Measurements from ENCODE around the gene RRM2.

The RRM2 gene

DNA sequence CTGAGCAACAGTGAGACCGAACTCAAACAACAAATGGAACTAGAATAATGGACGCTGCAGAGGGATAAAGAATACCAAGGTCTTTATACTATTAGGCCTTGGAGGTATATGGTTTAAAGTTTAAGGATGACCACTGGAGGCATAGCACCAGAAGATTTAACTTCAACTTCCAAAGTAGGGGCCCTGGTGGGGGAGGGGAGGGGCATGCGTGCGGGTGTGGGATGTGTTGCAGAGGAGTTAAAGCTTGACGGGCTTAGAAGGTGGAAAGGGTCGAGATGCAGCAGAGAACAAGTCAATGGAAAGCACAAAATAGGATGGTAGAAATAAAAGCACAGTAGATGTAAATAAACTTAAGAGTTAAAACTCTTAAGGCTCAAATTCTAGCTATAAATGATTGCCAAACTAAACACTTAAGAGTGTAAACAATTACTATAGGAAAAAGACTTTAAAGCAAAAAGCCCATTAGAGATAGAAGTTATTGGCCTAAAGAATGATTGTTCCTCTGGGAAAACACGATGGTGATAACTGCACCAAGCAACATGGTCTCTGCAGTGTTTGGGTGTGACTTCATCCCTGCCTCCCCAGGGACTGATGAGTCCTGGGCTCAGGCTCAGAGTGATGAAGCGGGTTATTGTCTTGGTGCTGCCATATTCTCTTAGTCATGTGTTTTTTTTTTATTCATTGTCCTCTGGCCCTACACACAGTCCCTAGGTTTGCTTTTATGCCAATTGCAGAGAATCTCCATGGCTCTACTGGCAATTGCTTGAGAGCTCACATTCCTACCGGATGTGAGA is 13.0 kb downstream of the RRM2 start:
- TF ChIP-seq, protein P1, sequence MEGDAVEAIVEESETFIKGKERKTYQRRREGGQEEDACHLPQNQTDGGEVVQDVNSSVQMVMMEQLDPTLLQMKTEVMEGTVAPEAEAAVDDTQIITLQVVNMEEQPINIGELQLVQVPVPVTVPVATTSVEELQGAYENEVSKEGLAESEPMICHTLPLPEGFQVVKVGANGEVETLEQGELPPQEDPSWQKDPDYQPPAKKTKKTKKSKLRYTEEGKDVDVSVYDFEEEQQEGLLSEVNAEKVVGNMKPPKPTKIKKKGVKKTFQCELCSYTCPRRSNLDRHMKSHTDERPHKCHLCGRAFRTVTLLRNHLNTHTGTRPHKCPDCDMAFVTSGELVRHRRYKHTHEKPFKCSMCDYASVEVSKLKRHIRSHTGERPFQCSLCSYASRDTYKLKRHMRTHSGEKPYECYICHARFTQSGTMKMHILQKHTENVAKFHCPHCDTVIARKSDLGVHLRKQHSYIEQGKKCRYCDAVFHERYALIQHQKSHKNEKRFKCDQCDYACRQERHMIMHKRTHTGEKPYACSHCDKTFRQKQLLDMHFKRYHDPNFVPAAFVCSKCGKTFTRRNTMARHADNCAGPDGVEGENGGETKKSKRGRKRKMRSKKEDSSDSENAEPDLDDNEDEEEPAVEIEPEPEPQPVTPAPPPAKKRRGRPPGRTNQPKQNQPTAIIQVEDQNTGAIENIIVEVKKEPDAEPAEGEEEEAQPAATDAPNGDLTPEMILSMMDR (conservative IDR thresholded peaks at IDR 0.05; ENCODE audit: low read depth, low read length) = no peak
- Histone ChIP-seq H3K36me3 (ENCODE audit: insufficient read depth) (no peaks in the 10 kb centered on the region), H3K4me1 (ENCODE audit: low read depth, poor library complexity, severe bottlenecking) (no peaks in the 10 kb centered on the region), H3K27ac (no peak overlapping the region), H4K20me1 (ENCODE audit: insufficient read depth) (no peaks in the 10 kb centered on the region), H3K27me3 (ENCODE audit: insufficient read depth, low read depth) (no peaks in the 10 kb centered on the region), H2AFZ (ENCODE audit: low read depth) (no peak overlapping the region), H3K79me2 (ENCODE audit: insufficient read depth, low read depth) (no peaks in the 10 kb centered on the region; the same call in 1 of the 2 replicates), H3K4me2 (no peak overlapping the region), H3K4me3 (IDR thresholded peaks at IDR 0.05; ENCODE audit: insufficient read depth, low read depth, low read length) (no peak overlapping the region), H3K9ac (no peak overlapping the region)

DNA sequence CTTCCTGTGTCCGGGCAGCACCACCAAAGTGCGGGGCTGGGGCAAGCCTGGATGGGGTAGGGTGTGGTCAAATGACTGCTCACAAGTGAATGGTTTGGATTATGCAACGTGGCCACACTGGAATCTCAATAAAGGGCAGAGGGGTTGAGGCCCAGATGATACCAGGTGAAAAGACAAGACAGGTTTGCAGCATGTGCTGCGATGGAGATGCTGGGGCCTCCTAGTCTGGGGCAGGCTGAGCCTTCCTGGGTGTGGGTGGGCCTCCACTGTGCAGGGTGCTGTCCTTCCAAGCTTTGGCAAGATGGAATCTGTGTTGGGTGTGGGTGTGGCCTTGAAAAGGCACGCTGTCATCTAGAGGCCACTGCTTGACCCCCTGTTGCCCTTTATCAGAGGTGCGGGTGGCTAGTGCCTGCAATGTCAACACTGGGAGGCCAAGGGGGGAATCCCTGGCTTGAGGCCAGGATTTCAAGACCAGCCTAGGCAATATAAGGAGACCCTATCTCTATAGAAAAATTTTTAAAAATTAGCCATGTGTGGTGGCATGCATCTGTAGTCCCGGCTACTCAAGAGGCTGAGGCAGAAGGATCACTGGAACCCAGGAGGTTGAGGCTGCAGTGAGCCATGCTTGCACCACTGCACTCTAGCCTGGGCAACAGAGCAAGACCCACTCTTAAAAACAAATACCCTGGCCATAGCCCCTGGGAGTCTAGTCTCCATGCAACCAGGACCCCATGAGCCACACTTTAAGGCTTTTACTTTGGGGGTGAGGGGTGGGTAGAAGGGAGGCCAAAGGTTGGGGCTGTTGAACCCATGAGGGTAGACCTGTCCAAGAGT is 13.8 kb downstream of the RRM2 start:
- no peaks in the 10 kb centered on the region for H3K27me3 ChIP-seq (ENCODE audit: insufficient read depth, low read depth)
- TF ChIP-seq, protein P1 (conservative IDR thresholded peaks at IDR 0.05; ENCODE audit: low read depth, low read length) = no peak
- H3K9ac ChIP-seq = no peak overlapping the region
- H3K27ac ChIP-seq = no peak overlapping the region
- no peaks in the 10 kb centered on the region for H4K20me1 ChIP-seq (ENCODE audit: insufficient read depth)
- no peaks in the 10 kb centered on the region; the same call in 1 of the 2 replicates for H3K79me2 ChIP-seq (ENCODE audit: insufficient read depth, low read depth)
- H3K4me2 ChIP-seq = no peak overlapping the region
- no peak overlapping the region for H2AFZ ChIP-seq (ENCODE audit: low read depth)
- no peaks in the 10 kb centered on the region for H3K4me1 ChIP-seq (ENCODE audit: low read depth, poor library complexity, severe bottlenecking)
- H3K4me3 ChIP-seq (IDR thresholded peaks at IDR 0.05; ENCODE audit: insufficient read depth, low read depth, low read length) = no peak overlapping the region
- H3K36me3 ChIP-seq (ENCODE audit: insufficient read depth) = no peaks in the 10 kb centered on the region

DNA sequence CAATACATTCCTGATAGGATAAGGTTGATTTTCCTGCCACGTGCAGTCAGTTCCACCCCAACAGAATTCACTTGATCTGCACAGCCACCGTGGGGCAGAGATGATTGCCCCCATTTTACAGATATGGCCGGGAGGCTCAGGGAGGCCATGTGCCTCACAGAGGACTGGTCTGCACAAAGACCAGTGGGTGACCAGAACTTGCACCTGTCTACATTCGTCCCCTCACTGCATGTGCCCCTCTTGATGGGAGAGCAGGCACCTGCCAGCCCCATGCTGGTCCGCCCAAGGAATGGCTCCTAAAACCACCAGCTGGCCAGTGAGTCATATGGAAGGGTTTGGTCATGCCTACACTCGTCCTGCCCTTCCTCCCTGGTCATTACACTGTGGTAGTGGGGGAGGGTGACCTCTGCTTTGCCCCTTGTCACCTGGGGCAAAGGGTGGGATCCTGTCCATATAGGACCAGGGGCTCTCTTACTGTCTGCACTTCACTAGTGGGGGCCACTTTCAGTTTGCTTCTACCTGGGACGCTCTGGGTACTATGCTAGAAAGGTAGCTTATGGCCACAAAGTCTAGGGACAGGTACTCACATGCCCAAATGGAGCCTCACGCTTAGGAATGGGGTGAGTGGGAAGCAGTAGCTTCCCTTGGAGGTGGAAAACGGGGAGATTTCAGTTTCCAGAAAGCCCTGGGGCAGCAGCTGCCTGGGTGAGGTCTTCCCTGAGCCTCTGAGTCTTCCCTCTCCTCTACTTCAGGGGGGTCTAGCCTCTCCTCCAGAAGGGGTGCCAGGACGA is 14.7 kb downstream of the RRM2 start:
- Histone ChIP-seq H2AFZ (ENCODE audit: low read depth) (no peak overlapping the region), H3K4me1 (ENCODE audit: low read depth, poor library complexity, severe bottlenecking) (no peaks in the 10 kb centered on the region), H4K20me1 (ENCODE audit: insufficient read depth) (no peaks in the 10 kb centered on the region), H3K79me2 (ENCODE audit: insufficient read depth, low read depth) (no peaks in the 10 kb centered on the region; the same call in 1 of the 2 replicates), H3K4me2 (no peak overlapping the region), H3K4me3 (IDR thresholded peaks at IDR 0.05; ENCODE audit: insufficient read depth, low read depth, low read length) (no peak overlapping the region), H3K27me3 (ENCODE audit: insufficient read depth, low read depth) (no peaks in the 10 kb centered on the region), H3K36me3 (ENCODE audit: insufficient read depth) (no peaks in the 10 kb centered on the region), H3K27ac (no peak overlapping the region), H3K9ac (no peak overlapping the region)
- TF ChIP-seq, protein P1 (conservative IDR thresholded peaks at IDR 0.05; ENCODE audit: low read depth, low read length) = no peak

DNA sequence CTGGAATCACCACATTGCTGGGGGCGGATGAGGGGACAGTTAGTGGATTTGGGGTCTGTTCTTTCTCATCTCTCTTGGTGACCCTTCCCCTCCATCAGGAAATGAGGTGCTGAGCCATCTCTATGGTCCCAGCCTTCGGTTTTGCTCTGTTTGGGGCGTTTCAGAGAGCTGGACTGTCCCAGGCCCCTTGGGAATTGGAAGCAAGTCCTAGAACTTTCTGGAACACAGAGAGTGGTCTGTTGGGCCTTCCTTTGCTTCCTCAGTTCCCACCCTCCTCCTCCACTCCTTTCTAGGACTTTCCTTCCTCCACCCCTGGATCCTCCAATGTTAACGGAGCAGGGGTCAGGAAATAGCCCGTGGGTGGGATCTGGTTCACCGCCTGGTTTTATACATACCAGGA is 17.0 kb downstream of the RRM2 start:
- Histone ChIP-seq H2AFZ (ENCODE audit: low read depth) (no peak overlapping the region), H3K4me3 (IDR thresholded peaks at IDR 0.05; ENCODE audit: insufficient read depth, low read depth, low read length) (no peak overlapping the region), H3K4me1 (ENCODE audit: low read depth, poor library complexity, severe bottlenecking) (no peaks in the 10 kb centered on the region), H3K4me2 (no peak overlapping the region), H3K27me3 (ENCODE audit: insufficient read depth, low read depth) (no peaks in the 10 kb centered on the region), H3K27ac (no peak overlapping the region), H4K20me1 (ENCODE audit: insufficient read depth) (no peaks in the 10 kb centered on the region), H3K9ac (no peak overlapping the region), H3K79me2 (ENCODE audit: insufficient read depth, low read depth) (no peaks in the 10 kb centered on the region; the same call in 1 of the 2 replicates), H3K36me3 (ENCODE audit: insufficient read depth) (no peaks in the 10 kb centered on the region)
- TF ChIP-seq, protein P1 (conservative IDR thresholded peaks at IDR 0.05; ENCODE audit: low read depth, low read length) = no peak

Measured in KMS-11 (cell line).